D341Med (cell line): Measurements from ENCODE around the gene ZFAND6.
A peak's percentile ranks its signal among the peaks of the same experiment; 100 is the strongest.
"Not testable (repeated sequence)": the region's sequence is repeated elsewhere in the genome, so short reads cannot be mapped to it uniquely, and the experiment has no call there.

ENCODE experiments used
- DNase-seq: peaks from one replicate; pipeline ENCODE4 v3.0.0; 2012; ENCODE audit warnings: low spot score

The ZFAND6 gene

GRCh38 chr15:80099241-80099640, 39.8 kb downstream of the ZFAND6 start:
- no peak for DNase-seq

- not testable (repeated sequence) for DNase-seq
These were observed 40.2 kb downstream of the ZFAND6 start for GRCh38 chr15:80099662-80100061.

DNA sequence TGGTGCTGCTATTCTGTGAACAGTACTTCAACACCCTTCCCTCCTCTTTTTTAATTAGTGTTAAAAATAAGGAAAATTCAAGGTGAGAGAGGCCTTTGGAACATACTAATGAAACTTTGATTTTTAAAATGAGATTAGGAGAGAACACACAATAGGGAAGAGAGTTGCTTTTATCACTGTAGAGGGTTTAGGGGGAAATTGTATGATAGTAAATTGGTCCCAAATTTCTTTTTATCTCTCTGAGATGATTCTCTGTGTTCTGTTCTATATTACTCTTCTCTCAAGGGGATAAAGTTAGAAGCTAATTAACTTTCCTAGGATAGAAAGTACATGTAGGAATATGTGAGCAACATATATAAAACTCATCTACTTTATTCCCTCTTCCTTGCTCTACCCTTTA, 40.8 kb downstream of the ZFAND6 start:
- DNase-seq: no peak

- no peak for DNase-seq
These were observed 45.7 kb downstream of the ZFAND6 start for GRCh38 chr15:80105193-80105592.

GRCh38 chr15:80105595-80105994, 46.1 kb downstream of the ZFAND6 start:
- no peak for DNase-seq

- DNase-seq: no peak
These were observed 46.6 kb downstream of the ZFAND6 start for GRCh38 chr15:80106051-80106450.

GRCh38 chr15:80107204-80107603, 47.7 kb downstream of the ZFAND6 start:
- DNase-seq: no peak

- DNase-seq: peak; percentile 15
These were observed 48.3 kb downstream of the ZFAND6 start for GRCh38 chr15:80107774-80108173.

- no peak for DNase-seq
These were observed 49.9 kb downstream of the ZFAND6 start for GRCh38 chr15:80109388-80109787.

DNA sequence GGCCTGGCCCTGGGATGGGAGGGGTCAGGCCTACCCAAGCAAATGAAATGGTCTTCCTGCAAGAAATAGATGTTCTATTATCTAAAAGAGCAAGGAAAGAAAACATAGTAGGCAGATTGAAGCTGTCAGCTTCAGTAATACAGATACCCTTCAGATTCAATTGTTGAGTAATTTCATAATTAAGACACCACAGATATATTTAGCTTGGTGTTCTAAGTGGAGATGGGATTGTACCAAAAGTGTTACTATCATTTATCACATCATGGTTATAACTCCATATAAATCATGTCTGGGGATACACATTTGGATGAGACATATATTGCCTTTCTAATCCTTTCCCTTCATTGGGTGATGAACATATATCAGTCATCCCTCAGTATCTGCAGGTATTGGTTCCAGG, 51.4 kb downstream of the ZFAND6 start:
- DNase-seq: no peak

DNA sequence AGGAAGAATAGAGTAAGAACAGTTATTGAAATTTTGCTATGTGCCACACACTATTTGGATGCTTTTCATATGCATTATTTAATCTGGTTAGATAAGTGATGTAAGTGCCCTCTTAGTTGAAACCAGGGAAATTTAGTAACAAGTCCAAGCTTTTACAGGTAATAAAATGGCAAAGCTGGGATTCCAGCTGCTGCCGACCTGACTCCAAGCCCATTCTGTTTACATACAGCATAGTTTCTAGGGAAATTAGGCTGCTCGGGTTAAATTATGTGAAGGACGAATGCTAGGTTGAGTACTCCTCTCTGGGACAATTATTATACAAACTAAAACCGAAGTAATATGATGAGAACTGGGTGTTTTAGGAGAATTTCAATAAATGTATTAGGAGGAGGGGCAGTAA, 54.6 kb downstream of the ZFAND6 start:
- no peak for DNase-seq

DNA sequence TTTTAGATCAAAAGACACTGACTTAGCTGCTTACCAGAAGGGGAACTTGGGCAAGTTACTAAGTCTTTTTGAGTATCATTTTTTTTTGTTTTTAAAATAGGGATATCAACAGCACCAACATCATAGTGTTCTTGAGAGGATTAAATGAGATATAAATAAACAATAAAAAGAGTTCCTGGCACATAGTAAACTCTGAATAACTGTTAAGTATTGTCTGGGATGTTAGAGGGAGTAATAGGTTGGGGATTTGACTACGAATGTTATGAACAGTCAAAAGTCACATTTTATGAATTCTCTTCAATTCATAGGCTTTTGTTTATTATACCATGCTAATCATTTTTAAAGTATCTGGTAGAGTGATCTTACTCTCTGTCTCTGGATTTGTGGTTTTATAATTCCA, 55.5 kb downstream of the ZFAND6 start:
- DNase-seq: no peak

DNA sequence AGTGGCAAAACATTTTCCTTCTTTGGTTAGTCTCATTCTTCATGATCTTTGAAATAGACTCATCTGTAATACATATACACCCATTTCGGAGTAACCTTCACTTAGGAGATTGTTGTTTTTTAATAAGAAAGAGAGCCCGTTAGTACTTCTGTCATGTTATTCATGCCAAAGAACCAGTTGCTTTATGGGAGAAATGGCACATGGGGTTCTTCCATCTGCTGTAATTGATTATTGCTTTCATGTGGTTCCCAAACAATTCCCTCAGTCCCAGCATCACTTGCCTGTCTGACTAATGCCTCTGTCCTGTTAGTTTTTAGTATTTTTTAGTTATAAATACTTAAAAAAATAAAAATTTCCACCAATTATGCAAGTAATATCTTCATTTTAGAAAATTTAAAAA, 59.5 kb downstream of the ZFAND6 start:
- no peak for DNase-seq

DNA sequence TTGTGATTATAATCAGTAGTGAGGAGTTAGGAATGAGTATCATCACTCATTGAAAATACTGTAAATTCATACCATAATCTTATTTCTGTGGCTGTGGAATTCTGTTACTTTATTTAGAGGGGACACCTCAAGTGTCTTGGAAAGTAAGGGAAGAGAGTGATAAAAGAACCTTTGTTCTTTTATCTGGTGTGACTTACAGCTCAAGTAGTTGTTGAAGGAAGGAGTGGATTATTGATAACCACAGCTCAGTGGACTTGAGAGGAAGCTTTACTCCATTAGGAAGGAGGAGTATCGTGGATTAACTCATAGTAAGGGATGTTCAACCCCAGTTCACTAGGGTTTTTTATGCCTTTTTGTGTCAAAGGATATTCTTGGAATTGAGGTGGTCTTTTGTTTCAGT, 61.2 kb downstream of the ZFAND6 start:
- no peak for DNase-seq

- no peak for DNase-seq
These were observed 62.1 kb downstream of the ZFAND6 start for GRCh38 chr15:80121546-80121945.

DNA sequence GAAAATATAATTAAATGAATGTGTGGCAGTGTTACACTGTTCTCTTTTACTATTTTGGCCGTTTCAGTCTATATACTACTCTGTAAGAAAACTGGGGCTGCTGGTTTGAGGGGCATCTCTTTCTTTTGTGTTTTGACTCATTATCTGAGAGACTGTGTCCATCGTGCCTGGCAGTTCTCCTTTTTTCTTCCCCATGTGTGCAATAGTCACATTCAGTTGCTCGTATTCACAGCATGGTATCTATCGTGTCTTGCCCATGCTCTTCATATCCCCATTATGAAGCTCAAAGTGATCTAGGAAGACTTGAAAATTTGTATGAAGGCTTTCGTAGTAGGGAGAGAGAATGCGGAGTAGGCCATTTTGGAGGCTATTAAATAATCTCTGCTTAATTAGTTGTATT, 63.6 kb downstream of the ZFAND6 start:
- DNase-seq: no peak

GRCh38 chr15:80127253-80127652, 67.8 kb downstream of the ZFAND6 start:
- not testable (repeated sequence) for DNase-seq

GRCh38 chr15:80127911-80128310, 68.4 kb downstream of the ZFAND6 start:
- no peak for DNase-seq

DNA sequence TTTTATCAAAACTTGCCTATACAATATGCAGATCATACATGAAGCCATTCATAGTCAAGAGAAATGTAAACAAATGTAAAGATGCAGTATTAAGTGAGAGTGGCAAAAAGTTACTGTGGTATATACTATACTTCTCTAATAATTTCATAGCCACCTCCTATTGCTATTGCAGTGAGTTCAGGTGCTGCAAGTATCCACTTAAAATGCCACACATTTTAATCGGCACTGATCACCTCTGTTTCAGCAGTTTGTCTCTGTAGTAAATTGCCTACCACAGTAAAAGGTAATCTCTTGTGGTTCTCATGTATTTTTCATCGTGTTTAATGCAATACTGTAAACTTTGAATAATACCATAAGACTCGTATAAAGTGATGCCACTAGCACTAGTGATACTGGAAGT, 72.9 kb downstream of the ZFAND6 start:
- no peak for DNase-seq

DNA sequence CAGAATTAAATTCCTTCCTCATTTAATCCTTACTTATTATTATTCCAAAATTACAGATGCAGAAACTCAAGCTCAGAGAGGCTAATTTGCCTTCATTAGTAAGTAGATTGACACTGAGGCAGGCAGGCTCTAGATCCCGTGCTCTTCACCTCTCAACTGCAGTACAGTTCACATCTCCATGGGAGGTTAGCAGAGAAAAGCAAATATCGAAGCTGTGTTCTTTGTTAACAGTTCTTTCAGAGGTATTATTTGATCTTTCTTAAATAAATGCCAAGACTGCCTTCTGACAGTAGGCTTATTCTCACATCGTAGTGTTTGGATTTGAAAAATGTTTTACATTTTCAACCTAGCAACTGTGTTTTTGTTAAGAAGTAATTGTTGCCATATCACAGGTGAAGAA, 77.4 kb downstream of the ZFAND6 start:
- DNase-seq: no peak

- DNase-seq: no peak
These were observed 79.5 kb downstream of the ZFAND6 start for GRCh38 chr15:80138961-80139360.

DNA sequence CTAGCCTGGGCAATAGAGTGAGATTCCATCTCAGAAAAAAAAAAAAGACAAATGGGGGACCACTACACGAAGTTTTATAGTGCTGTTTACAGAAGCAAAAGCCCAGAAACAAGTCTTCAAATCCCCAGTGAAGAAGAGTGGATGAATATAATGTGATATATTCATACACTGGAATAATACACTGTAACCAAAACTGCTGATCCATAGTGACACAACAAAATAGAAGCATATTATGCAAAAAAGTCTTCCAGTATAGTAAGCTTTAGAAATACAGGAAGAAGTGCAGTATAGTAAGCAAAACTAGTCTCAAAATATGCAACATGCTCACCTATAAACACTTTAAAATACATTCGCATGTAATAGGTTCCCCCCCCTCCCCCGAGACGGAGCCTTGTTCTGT, 81.4 kb downstream of the ZFAND6 start:
- no peak for DNase-seq

DNA sequence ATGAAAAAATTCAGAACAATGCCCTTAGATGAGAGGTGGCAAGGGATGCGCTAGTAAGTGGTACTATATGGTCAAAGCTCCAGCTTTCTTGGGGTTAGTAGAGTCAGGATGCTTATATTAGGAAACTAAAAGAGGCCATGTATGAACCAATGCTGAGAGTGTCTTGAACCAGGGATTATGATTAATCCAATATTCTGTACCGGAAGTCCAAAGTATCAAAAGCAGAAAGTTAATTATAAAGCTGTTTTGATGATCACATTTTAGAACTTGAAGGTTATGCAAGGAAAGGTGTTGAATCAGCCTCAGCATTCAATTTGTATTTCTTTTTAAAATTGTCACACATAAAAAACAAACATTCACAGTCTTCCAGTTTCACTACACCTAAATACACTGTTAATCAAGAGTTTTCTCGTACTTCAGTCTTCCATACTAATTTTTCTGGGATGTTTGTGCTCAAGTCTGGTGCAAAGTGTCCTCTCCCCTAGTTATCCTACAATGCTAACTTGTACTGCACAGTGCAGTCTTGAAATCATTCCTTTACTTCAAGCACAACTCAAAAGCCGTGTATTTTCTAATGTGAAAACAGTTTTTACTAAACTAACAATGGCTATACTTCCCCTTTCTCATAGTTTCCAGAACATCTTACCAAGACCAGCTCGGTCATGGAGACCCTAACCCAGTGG, 82.6 kb downstream of the ZFAND6 start:
- no peak for DNase-seq

DNA sequence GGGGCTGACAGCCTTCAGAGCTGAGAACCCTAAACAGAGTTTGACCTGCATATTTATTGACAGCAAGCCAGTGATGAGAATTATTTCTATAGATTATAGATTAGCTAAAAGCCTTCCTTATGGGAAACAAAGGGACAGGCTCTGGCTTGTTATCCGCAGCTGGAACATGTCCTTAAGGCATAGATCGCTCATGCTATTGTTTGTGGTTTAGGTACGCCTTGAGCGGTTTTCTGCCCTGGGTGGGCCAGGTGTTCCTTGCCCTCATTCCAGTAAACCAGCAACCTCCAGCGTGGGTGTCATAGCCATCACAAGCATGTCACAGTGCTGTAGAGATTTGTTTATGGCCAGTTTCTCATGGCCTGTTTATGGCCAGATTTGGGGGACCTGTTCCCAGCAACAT, 83.2 kb downstream of the ZFAND6 start:
- DNase-seq: no peak

GRCh38 chr15:80151148-80151547, 91.7 kb downstream of the ZFAND6 start:
- DNase-seq: no peak
